Measurements from ENCODE around the gene EIF2B4. TPM values are rescaled to one million over a fixed set of nuclear protein-coding genes. Genes with fewer than 3 reads are reported as not detected.

EIF2B4 gene
- total and polyA plus RNA-seq, 11 donors: 28.5 to 69.0 (median 38.2) TPM

GRCh38 chr2:27409321-27410073, 39.4 kb upstream of the EIF2B4 start, which contains the start of gene PPM1G:
Gene PPM1G, minus strand, starts transcription at chr2:27409591. Its CDS starts 169 bp downstream, at chr2:27409422.
- no peaks in the 10 kb centered on the region for H3K9me3 ChIP-seq
- no peaks in the 10 kb centered on the region for H3K27me3 ChIP-seq
- 1% methylated on average over 23 to 82 of the region's 82 CpGs for WGBS, 4 donors
- H3K4me1 ChIP-seq: peaks cover 0 to 33% (median 20%) of the 10 kb centered on the region in 12 donors
- peaks cover 0 to 16% (median 5%) of the 10 kb centered on the region in 9 donors for H3K36me3 ChIP-seq
- TF ChIP-seq, protein P1, sequence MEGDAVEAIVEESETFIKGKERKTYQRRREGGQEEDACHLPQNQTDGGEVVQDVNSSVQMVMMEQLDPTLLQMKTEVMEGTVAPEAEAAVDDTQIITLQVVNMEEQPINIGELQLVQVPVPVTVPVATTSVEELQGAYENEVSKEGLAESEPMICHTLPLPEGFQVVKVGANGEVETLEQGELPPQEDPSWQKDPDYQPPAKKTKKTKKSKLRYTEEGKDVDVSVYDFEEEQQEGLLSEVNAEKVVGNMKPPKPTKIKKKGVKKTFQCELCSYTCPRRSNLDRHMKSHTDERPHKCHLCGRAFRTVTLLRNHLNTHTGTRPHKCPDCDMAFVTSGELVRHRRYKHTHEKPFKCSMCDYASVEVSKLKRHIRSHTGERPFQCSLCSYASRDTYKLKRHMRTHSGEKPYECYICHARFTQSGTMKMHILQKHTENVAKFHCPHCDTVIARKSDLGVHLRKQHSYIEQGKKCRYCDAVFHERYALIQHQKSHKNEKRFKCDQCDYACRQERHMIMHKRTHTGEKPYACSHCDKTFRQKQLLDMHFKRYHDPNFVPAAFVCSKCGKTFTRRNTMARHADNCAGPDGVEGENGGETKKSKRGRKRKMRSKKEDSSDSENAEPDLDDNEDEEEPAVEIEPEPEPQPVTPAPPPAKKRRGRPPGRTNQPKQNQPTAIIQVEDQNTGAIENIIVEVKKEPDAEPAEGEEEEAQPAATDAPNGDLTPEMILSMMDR (IDR thresholded peaks at IDR 0.05): peak in 1 of 12 donors; percentile 13
- peak in 1 of 2 donors; percentile 72 for TF ChIP-seq POLR2A (IDR thresholded peaks at IDR 0.05)
- intact Hi-C loops (cut with DNase I): loop anchor here in 8 of 10 donors (1.0 to 2.0 kb wide), 3 partner anchors 19 to 53 kb away; partner anchors contain the start of genes NRBP1 (in 8 of the 8) and GTF3C2 (in 1 of the 8)
- H3K27ac ChIP-seq: peak within 1 kb of the TSS; percentile 11 to 96 (median 90)
- peak; percentile 99 to 100 (median 100) for ATAC-seq
- H3K4me3 ChIP-seq: peak within 1 kb of the TSS; percentile 69 to 100 (median 98)
- DNase-seq: peak; percentile 95 to 98 (median 96)

DNA sequence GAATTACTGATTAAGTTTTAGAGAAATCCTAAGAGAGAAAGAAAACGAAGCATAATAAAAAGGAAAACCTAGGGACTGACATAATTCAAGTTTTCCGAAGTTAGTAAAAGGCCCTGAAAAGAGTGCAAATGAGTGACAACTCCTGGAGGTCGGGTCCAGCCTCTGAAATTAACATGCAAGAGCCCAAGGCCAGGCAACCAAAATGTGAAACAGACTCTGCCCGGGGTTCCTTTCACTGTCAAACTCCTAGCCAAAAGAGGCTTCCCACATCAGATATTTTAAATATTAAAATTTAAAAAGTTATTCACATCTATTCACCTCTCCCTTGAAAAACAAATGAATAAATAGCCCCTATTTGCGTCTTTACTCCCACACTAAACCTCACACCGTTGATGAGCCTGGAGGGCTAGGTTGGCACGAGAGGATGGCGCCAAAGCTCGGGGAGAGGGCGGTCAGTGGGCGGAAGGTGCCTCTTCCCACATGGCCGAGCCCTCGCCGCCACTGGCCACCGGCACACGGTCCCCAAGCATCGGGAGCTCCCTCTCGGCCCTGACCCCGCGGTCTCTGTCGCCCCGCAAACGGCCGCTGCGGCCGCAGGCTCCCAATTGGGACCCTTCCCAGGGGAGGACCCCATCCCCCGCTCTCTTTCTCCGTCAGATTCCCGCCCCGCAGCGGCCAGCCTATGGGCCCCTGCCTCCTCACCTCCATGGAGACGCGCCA, 38.6 kb upstream of the EIF2B4 start:
- DNase-seq: peak in 3 of 5 donors; percentile 29 to 62 (median 43)
- H3K4me1 ChIP-seq: peaks cover 0 to 33% (median 20%) of the 10 kb centered on the region in 12 donors
- H3K36me3 ChIP-seq: peaks cover 0 to 16% (median 5%) of the 10 kb centered on the region in 9 donors
- no peaks in the 10 kb centered on the region for H3K9me3 ChIP-seq
- TF ChIP-seq POLR2A (IDR thresholded peaks at IDR 0.05): no peak
- TF ChIP-seq, protein P1 (IDR thresholded peaks at IDR 0.05): no peak
- peak overlapping the region; percentile 11 to 96 (median 90) for H3K27ac ChIP-seq
- H3K4me3 ChIP-seq: peak overlapping the region; percentile 69 to 100 (median 98)
- H3K27me3 ChIP-seq: no peaks in the 10 kb centered on the region
- 0 to 1% (median 1%) methylated on average over 19 to 33 of the region's 33 CpGs for WGBS, 4 donors
- ATAC-seq: peak in 2 of 4 donors; percentile 46 to 58
- intact Hi-C loops (cut with DNase I): loop anchor here in 7 of 10 donors (1.0 to 2.0 kb wide), 3 partner anchors 20 to 52 kb away; partner anchors contain the start of genes NRBP1 (in 7 of the 7) and GTF3C2 (in 1 of the 7)

DNA sequence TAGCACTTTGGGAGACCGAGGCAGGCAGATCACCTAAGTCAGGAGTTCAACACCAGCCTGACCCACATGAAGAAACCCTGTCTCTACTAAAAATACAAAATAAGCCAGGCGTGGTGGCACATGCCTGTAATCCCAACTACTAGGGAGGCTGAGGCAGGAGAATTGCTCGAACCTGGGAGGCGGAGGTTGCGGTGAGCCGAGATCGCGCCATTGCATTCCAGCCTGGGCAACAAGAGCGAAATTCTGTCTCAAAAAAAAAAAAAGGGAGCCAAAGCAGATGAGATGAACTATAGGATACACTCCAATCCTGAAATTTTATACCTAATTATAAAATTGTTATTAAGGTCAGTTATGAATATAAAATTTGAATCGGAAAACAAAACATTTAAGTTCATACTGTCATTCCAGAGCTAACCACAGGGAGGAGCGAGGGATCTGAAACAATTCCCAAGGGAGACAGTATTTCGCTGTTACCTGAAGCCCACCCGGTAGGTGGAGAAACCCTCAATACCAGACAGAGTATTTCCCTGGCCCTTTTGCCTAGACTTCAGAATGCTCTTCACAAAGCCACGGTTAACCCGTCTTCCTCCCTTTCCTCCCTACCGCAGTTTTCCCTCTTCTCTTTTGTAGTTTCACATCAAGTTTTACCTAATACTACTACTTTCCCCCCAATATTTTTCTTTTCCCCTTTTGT, 37.8 kb upstream of the EIF2B4 start:
- intact Hi-C loops (cut with DNase I): loop anchor here in 6 of 10 donors (2.0 kb wide), 2 partner anchors 21 to 51 kb away; partner anchors contain the start of genes NRBP1 (in 5 of the 6) and GTF3C2 (in 1 of the 6)
- WGBS, 4 donors: 50 to 54% (median 54%) methylated on average over 16 of the region's 16 CpGs
- Histone ChIP-seq H3K27ac (peak overlapping the region in 4 of 12 donors; percentile 91 to 96 (median 92)), H3K4me3 (peak overlapping the region in 10 of 12 donors; percentile 69 to 100 (median 98)), H3K27me3 (no peaks in the 10 kb centered on the region), H3K36me3 (peaks cover 0 to 16% (median 5%) of the 10 kb centered on the region in 9 donors), H3K4me1 (peaks cover 0 to 33% (median 20%) of the 10 kb centered on the region in 12 donors), H3K9me3 (no peaks in the 10 kb centered on the region)
- no peak for ATAC-seq
- no peak for TF ChIP-seq POLR2A (IDR thresholded peaks at IDR 0.05)
- TF ChIP-seq, protein P1 (IDR thresholded peaks at IDR 0.05): peak; percentile 22 to 56 (median 41)
- DNase-seq: no peak

Measured in heart left ventricle (tissue), 16 donors.